ENCODE measurements around the gene CKS2. TPM values are rescaled to one million over a fixed set of nuclear protein-coding genes. Genes with fewer than 3 reads are reported as not detected.

Gene CKS2
- total and polyA plus RNA-seq, 2 of the 8 experiments (the other 6 are each of a cell fraction or from before 2014, with no cell fraction given) = 337 to 689 TPM

DNA sequence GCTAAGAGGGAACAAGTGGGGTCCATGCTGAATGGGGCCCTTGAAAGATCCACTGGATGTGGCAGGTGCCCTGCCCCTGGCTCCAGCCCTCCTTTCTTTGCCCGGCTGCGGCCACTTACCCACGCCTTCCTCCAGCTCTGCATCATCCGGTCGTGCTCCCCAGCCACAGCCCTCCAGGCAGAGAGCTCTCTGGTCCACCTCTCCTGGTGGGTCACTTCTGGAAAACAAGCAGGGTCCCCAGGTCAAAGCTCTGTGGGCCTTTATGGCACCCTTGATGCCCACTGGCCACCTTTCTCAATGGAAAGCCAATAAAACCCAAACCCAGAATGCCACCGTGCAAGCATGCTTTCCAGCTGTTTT, 52.3 kb downstream of the CKS2 start:
- Histone ChIP-seq H2BK120ac (replicated peaks; ENCODE audit: low read depth, low read length) (no peak overlapping the region), H3K56ac (replicated peaks; ENCODE audit: insufficient read length, low read depth, low read length) (no peak overlapping the region), H3K23me2 (ENCODE audit: low read depth, low read length) (no peaks in the 10 kb centered on the region), H3K36me3 (ENCODE audit: control insufficient read depth in 2 of 4, insufficient read depth in 4 of 4, low read length in 3 of 4) (peaks cover 18 to 37% (median 31%) of the 10 kb centered on the region in 4 experiments), H3K14ac (ENCODE audit: insufficient read length) (no peak overlapping the region), H3K27ac (ENCODE audit: low read depth, low read length) (no peak overlapping the region), H4K8ac (ENCODE audit: extremely low read depth, insufficient read depth, low read length) (no peak overlapping the region), H2BK20ac (ENCODE audit: low read length) (no peak overlapping the region), H3K23ac (ENCODE audit: insufficient read length) (no peak overlapping the region), H3K4ac (replicated peaks; ENCODE audit: insufficient read length, low read depth, low read length) (no peak overlapping the region), H4K5ac (ENCODE audit: insufficient read length, low read depth, low read length) (no peak overlapping the region), H3K79me2 (ENCODE audit: control insufficient read depth in 1 of 2, insufficient read depth in 2 of 2, low read length in 2 of 2) (no peaks in the 10 kb centered on the region), H3K4me3 (ENCODE audit: extremely low read depth in 1 of 4, insufficient read depth in 2 of 4, low read depth in 3 of 4, low read length in 4 of 4) (no peak overlapping the region), H3K27me3 (replicated peaks in 1 of 4; ENCODE audit: control insufficient read depth in 3 of 4, extremely low read depth in 1 of 4, insufficient read depth in 3 of 4, low read length in 3 of 4) (no peaks in the 10 kb centered on the region), H3K79me1 (ENCODE audit: low read depth, low read length) (no peaks in the 10 kb centered on the region), H3K4me1 (replicated peaks in 1 of 4; ENCODE audit: control insufficient read depth in 3 of 4, insufficient read depth in 4 of 4, low read length in 3 of 4) (no peaks in the 10 kb centered on the region), H3K9me3 (ENCODE audit: insufficient read depth in 2 of 2, low read depth in 1 of 2, low read length in 1 of 2) (no peaks in the 10 kb centered on the region), H3K9ac (replicated peaks in 1 of 4; ENCODE audit: extremely low read depth in 1 of 4, low read depth in 3 of 4, low read length in 3 of 4) (no peak overlapping the region), H4K20me1 (replicated peaks in 1 of 2; ENCODE audit: control insufficient read depth in 1 of 2, insufficient read depth in 2 of 2, low read length in 2 of 2) (peaks cover under 1 to 5% of the 10 kb centered on the region in 2 experiments), H2AFZ (ENCODE audit: low read length) (no peak overlapping the region), H2AK5ac (ENCODE audit: low read depth, low read length) (no peak overlapping the region), H2BK12ac (ENCODE audit: low read depth, low read length) (no peak overlapping the region), H2BK5ac (ENCODE audit: low read depth, low read length) (no peak overlapping the region), H4K91ac (replicated peaks; ENCODE audit: insufficient read length, low read length) (no peak overlapping the region), H3K18ac (ENCODE audit: extremely low read depth, low read length) (no peak overlapping the region), H2BK15ac (ENCODE audit: low read length) (no peak overlapping the region), H3K4me2 (ENCODE audit: insufficient read depth in 1 of 2, low read depth in 2 of 2, low read length in 2 of 2) (no peak overlapping the region)
- DNase-seq (ENCODE audit: low read depth in 1 of 2, low spot score in 2 of 2) (no peak), FAIRE-seq (no peak)
- 91% methylated on average over 6 of the region's 6 CpGs; no CpG with 5 or more reads in 1 of the 2 experiments for WGBS, 2 experiments (ENCODE audit: extremely low coverage in 1 of 2, insufficient coverage in 1 of 2, insufficient read length in 1 of 2, insufficient replicate concordance in 2 of 2, low coverage in 1 of 2, low lambda C conversion rate in 2 of 2, missing lambda C conversion rate in 1 of 2)
- POLR2A ChIA-PET (ENCODE audit: partially characterized antibody) = interaction anchor here (0.7 to 2.6 kb wide), 4 partner anchors 9 to 185 kb away, joined by 3 to 12 read pairs (median 3); no protein-coding TSS in a partner anchor
- CTCF ChIA-PET (ENCODE audit: partially characterized antibody) = interaction anchor here (0.8 to 1.2 kb wide), 4 partner anchors 9 to 47 kb away, joined by 3 to 4 read pairs (median 4); no protein-coding TSS in a partner anchor
- TF ChIP-seq ZNF274 (IDR thresholded peaks at IDR 0.05; ENCODE audit: borderline replicate concordance, extremely low read depth, low read length) = no peak

Measured in H1 (cell line).